ENCODE data around the gene CMTM8.

Gene CMTM8

GRCh38 chr3:32281570-32282106 lies 43.2 kb downstream of the CMTM8 start:
- Histone ChIP-seq H3K9me3 (ENCODE audit: low read length) (no peaks in the 10 kb centered on the region), H3K4me1 (ENCODE audit: insufficient read depth, low read length) (no peaks in the 10 kb centered on the region), H3K9ac (ENCODE audit: low read length) (no peak overlapping the region), H3K27ac (ENCODE audit: low read depth, low read length) (no peak overlapping the region), H3K27me3 (ENCODE audit: control insufficient read depth in 1 of 2, insufficient read depth in 2 of 2, low read length in 2 of 2) (no peaks in the 10 kb centered on the region), H3K4me3 (ENCODE audit: low read depth in 1 of 2, low read length in 2 of 2) (no peak overlapping the region), H3K36me3 (ENCODE audit: insufficient read depth, low read length) (no peaks in the 10 kb centered on the region)

GRCh38 chr3:32282578-32283154 lies 44.2 kb downstream of the CMTM8 start:
- Histone ChIP-seq H3K27me3 (ENCODE audit: control insufficient read depth in 1 of 2, insufficient read depth in 2 of 2, low read length in 2 of 2) (no peaks in the 10 kb centered on the region), H3K27ac (ENCODE audit: low read depth, low read length) (no peak overlapping the region), H3K36me3 (ENCODE audit: insufficient read depth, low read length) (no peaks in the 10 kb centered on the region), H3K4me3 (ENCODE audit: low read depth in 1 of 2, low read length in 2 of 2) (no peak overlapping the region), H3K4me1 (ENCODE audit: insufficient read depth, low read length) (no peaks in the 10 kb centered on the region), H3K9me3 (ENCODE audit: low read length) (no peaks in the 10 kb centered on the region), H3K9ac (ENCODE audit: low read length) (no peak overlapping the region)

- H3K9ac ChIP-seq (ENCODE audit: low read length): no peak overlapping the region
- H3K27ac ChIP-seq (ENCODE audit: low read depth, low read length): no peak overlapping the region
- no peaks in the 10 kb centered on the region for H3K27me3 ChIP-seq (ENCODE audit: control insufficient read depth in 1 of 2, insufficient read depth in 2 of 2, low read length in 2 of 2)
- no peaks in the 10 kb centered on the region for H3K9me3 ChIP-seq (ENCODE audit: low read length)
- H3K4me3 ChIP-seq (ENCODE audit: low read depth in 1 of 2, low read length in 2 of 2): no peak overlapping the region
- no peaks in the 10 kb centered on the region for H3K4me1 ChIP-seq (ENCODE audit: insufficient read depth, low read length)
- H3K36me3 ChIP-seq (ENCODE audit: insufficient read depth, low read length): no peaks in the 10 kb centered on the region
Observed at GRCh38 chr3:32283304-32283703, 44.8 kb downstream of the CMTM8 start.

GRCh38 chr3:32284443-32285212 lies 46.1 kb downstream of the CMTM8 start:
- H3K4me1 ChIP-seq (ENCODE audit: insufficient read depth, low read length): no peaks in the 10 kb centered on the region
- no peak overlapping the region for H3K4me3 ChIP-seq (ENCODE audit: low read depth in 1 of 2, low read length in 2 of 2)
- no peaks in the 10 kb centered on the region for H3K27me3 ChIP-seq (ENCODE audit: control insufficient read depth in 1 of 2, insufficient read depth in 2 of 2, low read length in 2 of 2)
- no peak overlapping the region for H3K9ac ChIP-seq (ENCODE audit: low read length)
- H3K36me3 ChIP-seq (ENCODE audit: insufficient read depth, low read length): no peaks in the 10 kb centered on the region
- H3K9me3 ChIP-seq (ENCODE audit: low read length): no peaks in the 10 kb centered on the region
- H3K27ac ChIP-seq (ENCODE audit: low read depth, low read length): no peak overlapping the region

GRCh38 chr3:32285891-32286290 lies 47.4 kb downstream of the CMTM8 start:
- no peaks in the 10 kb centered on the region for H3K9me3 ChIP-seq (ENCODE audit: low read length)
- no peaks in the 10 kb centered on the region for H3K36me3 ChIP-seq (ENCODE audit: insufficient read depth, low read length)
- no peak overlapping the region for H3K27ac ChIP-seq (ENCODE audit: low read depth, low read length)
- H3K9ac ChIP-seq (ENCODE audit: low read length): no peak overlapping the region
- no peaks in the 10 kb centered on the region for H3K27me3 ChIP-seq (ENCODE audit: control insufficient read depth in 1 of 2, insufficient read depth in 2 of 2, low read length in 2 of 2)
- H3K4me3 ChIP-seq (ENCODE audit: low read depth in 1 of 2, low read length in 2 of 2): no peak overlapping the region
- no peaks in the 10 kb centered on the region for H3K4me1 ChIP-seq (ENCODE audit: insufficient read depth, low read length)

GRCh38 chr3:32288819-32289218 lies 50.3 kb downstream of the CMTM8 start:
- no peaks in the 10 kb centered on the region for H3K27me3 ChIP-seq (ENCODE audit: control insufficient read depth in 1 of 2, insufficient read depth in 2 of 2, low read length in 2 of 2)
- no peaks in the 10 kb centered on the region for H3K36me3 ChIP-seq (ENCODE audit: insufficient read depth, low read length)
- no peaks in the 10 kb centered on the region for H3K9me3 ChIP-seq (ENCODE audit: low read length)
- no peak overlapping the region for H3K9ac ChIP-seq (ENCODE audit: low read length)
- no peak overlapping the region for H3K27ac ChIP-seq (ENCODE audit: low read depth, low read length)
- H3K4me1 ChIP-seq (ENCODE audit: insufficient read depth, low read length): no peaks in the 10 kb centered on the region
- no peak overlapping the region for H3K4me3 ChIP-seq (ENCODE audit: low read depth in 1 of 2, low read length in 2 of 2)

GRCh38 chr3:32290619-32291018 lies 52.1 kb downstream of the CMTM8 start:
- H3K27ac ChIP-seq (ENCODE audit: low read depth, low read length): no peak overlapping the region
- no peaks in the 10 kb centered on the region for H3K4me1 ChIP-seq (ENCODE audit: insufficient read depth, low read length)
- no peaks in the 10 kb centered on the region for H3K9me3 ChIP-seq (ENCODE audit: low read length)
- H3K36me3 ChIP-seq (ENCODE audit: insufficient read depth, low read length): no peaks in the 10 kb centered on the region
- H3K4me3 ChIP-seq (ENCODE audit: low read depth in 1 of 2, low read length in 2 of 2): no peak overlapping the region
- no peak overlapping the region for H3K9ac ChIP-seq (ENCODE audit: low read length)
- no peaks in the 10 kb centered on the region for H3K27me3 ChIP-seq (ENCODE audit: control insufficient read depth in 1 of 2, insufficient read depth in 2 of 2, low read length in 2 of 2)

GRCh38 chr3:32292085-32292796 lies 53.8 kb downstream of the CMTM8 start:
- H3K36me3 ChIP-seq (ENCODE audit: insufficient read depth, low read length): no peaks in the 10 kb centered on the region
- no peaks in the 10 kb centered on the region for H3K4me1 ChIP-seq (ENCODE audit: insufficient read depth, low read length)
- no peak overlapping the region for H3K9ac ChIP-seq (ENCODE audit: low read length)
- no peaks in the 10 kb centered on the region for H3K27me3 ChIP-seq (ENCODE audit: control insufficient read depth in 1 of 2, insufficient read depth in 2 of 2, low read length in 2 of 2)
- H3K9me3 ChIP-seq (ENCODE audit: low read length): no peaks in the 10 kb centered on the region
- H3K4me3 ChIP-seq (ENCODE audit: low read depth in 1 of 2, low read length in 2 of 2): no peak overlapping the region
- no peak overlapping the region for H3K27ac ChIP-seq (ENCODE audit: low read depth, low read length)

- Histone ChIP-seq H3K27me3 (ENCODE audit: control insufficient read depth in 1 of 2, insufficient read depth in 2 of 2, low read length in 2 of 2) (no peaks in the 10 kb centered on the region), H3K9ac (ENCODE audit: low read length) (no peak overlapping the region), H3K27ac (ENCODE audit: low read depth, low read length) (no peak overlapping the region), H3K9me3 (ENCODE audit: low read length) (no peaks in the 10 kb centered on the region), H3K4me3 (ENCODE audit: low read depth in 1 of 2, low read length in 2 of 2) (no peak overlapping the region), H3K36me3 (ENCODE audit: insufficient read depth, low read length) (no peaks in the 10 kb centered on the region), H3K4me1 (ENCODE audit: insufficient read depth, low read length) (no peaks in the 10 kb centered on the region)
Observed at GRCh38 chr3:32293903-32294302, 55.4 kb downstream of the CMTM8 start.

- Histone ChIP-seq H3K27me3 (ENCODE audit: control insufficient read depth in 1 of 2, insufficient read depth in 2 of 2, low read length in 2 of 2) (no peaks in the 10 kb centered on the region), H3K36me3 (ENCODE audit: insufficient read depth, low read length) (no peaks in the 10 kb centered on the region), H3K4me3 (ENCODE audit: low read depth in 1 of 2, low read length in 2 of 2) (no peak overlapping the region), H3K27ac (ENCODE audit: low read depth, low read length) (no peak overlapping the region), H3K9ac (ENCODE audit: low read length) (no peak overlapping the region), H3K4me1 (ENCODE audit: insufficient read depth, low read length) (no peaks in the 10 kb centered on the region), H3K9me3 (ENCODE audit: low read length) (no peaks in the 10 kb centered on the region)
Observed at GRCh38 chr3:32296251-32297204, 58.0 kb downstream of the CMTM8 start.

- Histone ChIP-seq H3K36me3 (ENCODE audit: insufficient read depth, low read length) (no peaks in the 10 kb centered on the region), H3K27me3 (ENCODE audit: control insufficient read depth in 1 of 2, insufficient read depth in 2 of 2, low read length in 2 of 2) (no peaks in the 10 kb centered on the region), H3K27ac (ENCODE audit: low read depth, low read length) (no peak overlapping the region), H3K4me3 (ENCODE audit: low read depth in 1 of 2, low read length in 2 of 2) (no peak overlapping the region), H3K4me1 (ENCODE audit: insufficient read depth, low read length) (no peaks in the 10 kb centered on the region), H3K9ac (ENCODE audit: low read length) (no peak overlapping the region), H3K9me3 (ENCODE audit: low read length) (no peaks in the 10 kb centered on the region)
Observed at GRCh38 chr3:32297366-32297765, 58.9 kb downstream of the CMTM8 start.

Data from muscle layer of colon (tissue), 2 donors.